HepG2 (cell line): ENCODE measurements around the gene SETD2. TPM values are rescaled to one million over a fixed set of nuclear protein-coding genes. Genes with fewer than 3 reads are reported as not detected.

ENCODE experiments used
- EP300 ChIP-seq, 3 experiments: sonication (generic) in 1 of 3; formaldehyde crosslinking in 1 of 3; IDR thresholded peaks; 2 replicates each; pipeline versions ENCODE4 v1.5.1 to v1.6.1; 2011 to 2020; ENCODE audit warnings: low read depth in 2 of 3, low read length in 2 of 3, borderline replicate concordance in 1 of 3, improper control_type of control experiment in 1 of 3, mild to moderate bottlenecking in 1 of 3, missing genetic modification reagents in 1 of 3, moderate library complexity in 1 of 3
- FOXJ3 ChIP-seq: sonication (generic); formaldehyde crosslinking; IDR thresholded peaks from 2 replicates; pipeline ENCODE4 v1.4.0; 2020; ENCODE audit warnings: missing genetic modification reagents, mild to moderate bottlenecking, borderline replicate concordance
- FOXK1 ChIP-seq: sonication (generic); formaldehyde crosslinking; IDR thresholded peaks from 2 replicates; pipeline ENCODE4 v1.4.0; 2020; ENCODE audit warnings: low read depth, missing genetic modification reagents, borderline replicate concordance
- FOXM1 ChIP-seq: sonication (generic); formaldehyde crosslinking; IDR thresholded peaks from 2 replicates; pipeline ENCODE4 v1.5.0; 2020; ENCODE audit warnings: missing genetic modification reagents
- HOXD1 ChIP-seq: sonication (generic); formaldehyde crosslinking; IDR thresholded peaks from 2 replicates; pipeline ENCODE4 v1.5.0; 2020; ENCODE audit warnings: missing genetic modification reagents
- KLF9 ChIP-seq: IDR thresholded peaks from 2 replicates; pipeline ENCODE4 v1.6.1; 2016; ENCODE audit warnings: low read depth
- SMYD3 ChIP-seq: sonication (generic); formaldehyde crosslinking; IDR thresholded peaks from 2 replicates; pipeline ENCODE4 v1.8.1; 2023; ENCODE audit warnings: mild to moderate bottlenecking, missing genetic modification reagents
- SSRP1 ChIP-seq: IDR thresholded peaks from 2 replicates; pipeline ENCODE4 v1.6.1; 2016; ENCODE audit warnings: control low read depth
- TEAD2 ChIP-seq: sonication (generic); formaldehyde crosslinking; IDR thresholded peaks from 2 replicates; pipeline ENCODE4 v1.9.0; 2021; ENCODE audit warnings: missing genetic modification reagents
- TFDP2 ChIP-seq: sonication (generic); formaldehyde crosslinking; IDR thresholded peaks from 2 replicates; pipeline ENCODE4 v1.4.0; 2020; ENCODE audit warnings: missing genetic modification reagents
- U2AF1 ChIP-seq: fragments of 200-400 bp; formaldehyde crosslinking; optimal IDR thresholded peaks from 2 replicates; pipeline ENCODE3; 2017; ENCODE audit warnings: mild to moderate bottlenecking, low read depth, low read length
- ZBTB10 ChIP-seq: sonication (generic); formaldehyde crosslinking; IDR thresholded peaks from 2 replicates; pipeline ENCODE4 v1.4.0; 2020; ENCODE audit warnings: missing genetic modification reagents, borderline replicate concordance
- ZFAT ChIP-seq: sonication (generic); formaldehyde crosslinking; conservative IDR thresholded peaks from 2 replicates; pipeline ENCODE4 v1.8.1; 2023; ENCODE audit warnings: missing genetic modification reagents, inconsistent platforms
- ZKSCAN8 ChIP-seq: IDR thresholded peaks from 2 replicates; pipeline ENCODE4 v1.6.1; 2016; ENCODE audit warnings: borderline replicate concordance, missing genetic modification reagents, missing compliant biosample characterization
- ZNF326 ChIP-seq: sonication (generic); formaldehyde crosslinking; IDR thresholded peaks from 2 replicates; pipeline ENCODE4 v1.4.0; 2020; ENCODE audit warnings: missing genetic modification reagents, borderline replicate concordance
- ZNF713 ChIP-seq: sonication (generic); formaldehyde crosslinking; IDR thresholded peaks from 2 replicates; pipeline ENCODE4 v1.4.0; 2020; ENCODE audit warnings: mild to moderate bottlenecking, missing genetic modification reagents
- ZNF773 ChIP-seq: sonication (generic); formaldehyde crosslinking; IDR thresholded peaks from 2 replicates; pipeline ENCODE4 v1.4.0; 2020; ENCODE audit warnings: missing genetic modification reagents, borderline replicate concordance
- ZSCAN21 ChIP-seq: sonication (generic); formaldehyde crosslinking; IDR thresholded peaks from 2 replicates; pipeline ENCODE4 v1.8.0; 2022; ENCODE audit warnings: mild to moderate bottlenecking, missing genetic modification reagents, moderate library complexity, borderline replicate concordance
- polyA plus RNA-seq, 8 experiments: library from polyadenylated mRNA; depleted of rRNA in 3 of 8; stranded (reverse) in 7 of 8; unstranded in 1 of 8; fragments of >200 nt; fragmentation: Illumina TruSeq in 4 of 8; extraction: Trizol in 4 of 8; gene quantifications; 2 replicates each; pipeline versions ENCODE4 v1.2.1 to v1.2.3, GENCODE V29; 2011 to 2016; ENCODE audit warnings: low read depth in 4 of 8, missing spikeins in 1 of 8, mixed read lengths in 1 of 8; ENCODE audit not compliant: insufficient read depth in 1 of 8
- total RNA-seq, 5 experiments: library from RNA; depleted of rRNA; stranded (reverse); fragments of >200 nt; fragmentation: Illumina TruSeq; extraction: Trizol; gene quantifications; 2 replicates each; pipeline ENCODE4 v1.2.3, GENCODE V29; 2016; ENCODE audit warnings: low read depth in 1 of 5

The SETD2 gene
- total and polyA plus RNA-seq, 2 of the 13 experiments (the other 11 are each of a cell fraction or from before 2014, with no cell fraction given) = 14.2 to 24.2 TPM

- TF ChIP-seq ZBTB10 (no peak), KLF9 (CRISPR knock-in tag) (no peak), SMYD3 (CRISPR knock-in tag) (no peak), ZSCAN21 (CRISPR knock-in tag) (no peak; the same call in 1 of the 2 replicates), EP300 (IDR thresholded peaks at IDR 0.05; ENCODE audit: low read depth in 2 of 2, low read length in 2 of 2) (0 out of 4 replicates have a peak, but pooled peaks of 1 of the 2 experiments have one; percentile 14), EP300 (CRISPR knock-in tag; IDR thresholded peaks at IDR 0.05; ENCODE audit: borderline replicate concordance) (no peak; the same call in 1 of the 2 replicates), FOXM1 (CRISPR knock-in tag) (0 out of 2 replicates have a peak, but pooled peaks have one; percentile 17), FOXK1 (no peak), SSRP1 (CRISPR knock-in tag) (no peak), ZNF326 (CRISPR knock-in tag) (no peak), TFDP2 (CRISPR knock-in tag) (peak; percentile 70; the same call in 1 of the 2 replicates), ZNF713 (CRISPR knock-in tag) (no peak), ZKSCAN8 (CRISPR knock-in tag) (no peak), HOXD1 (CRISPR knock-in tag) (no peak; the same call in 1 of the 2 replicates), TEAD2 (CRISPR knock-in tag) (no peak), ZFAT (CRISPR knock-in tag) (no peak), U2AF1 (peak; percentile 10), FOXJ3 (no peak), ZNF773 (no peak)
These were observed 184.6 kb downstream of the SETD2 start, which contains the start of gene NBEAL2 (continued) for GRCh38 chr3:46978985-46979944.
